Smooth muscle cell of the brain vasculature (primary cell): ENCODE data around the gene NME3.
"Not testable (repeated sequence)": the region's sequence is repeated elsewhere in the genome, so short reads cannot be mapped to it uniquely, and the experiment has no call there.

Source experiments
- DNase-seq: peaks from one replicate; pipeline ENCODE4 v3.0.0-alpha.2; 2012; ENCODE audit warnings: low read depth, low spot score

Gene NME3

DNA sequence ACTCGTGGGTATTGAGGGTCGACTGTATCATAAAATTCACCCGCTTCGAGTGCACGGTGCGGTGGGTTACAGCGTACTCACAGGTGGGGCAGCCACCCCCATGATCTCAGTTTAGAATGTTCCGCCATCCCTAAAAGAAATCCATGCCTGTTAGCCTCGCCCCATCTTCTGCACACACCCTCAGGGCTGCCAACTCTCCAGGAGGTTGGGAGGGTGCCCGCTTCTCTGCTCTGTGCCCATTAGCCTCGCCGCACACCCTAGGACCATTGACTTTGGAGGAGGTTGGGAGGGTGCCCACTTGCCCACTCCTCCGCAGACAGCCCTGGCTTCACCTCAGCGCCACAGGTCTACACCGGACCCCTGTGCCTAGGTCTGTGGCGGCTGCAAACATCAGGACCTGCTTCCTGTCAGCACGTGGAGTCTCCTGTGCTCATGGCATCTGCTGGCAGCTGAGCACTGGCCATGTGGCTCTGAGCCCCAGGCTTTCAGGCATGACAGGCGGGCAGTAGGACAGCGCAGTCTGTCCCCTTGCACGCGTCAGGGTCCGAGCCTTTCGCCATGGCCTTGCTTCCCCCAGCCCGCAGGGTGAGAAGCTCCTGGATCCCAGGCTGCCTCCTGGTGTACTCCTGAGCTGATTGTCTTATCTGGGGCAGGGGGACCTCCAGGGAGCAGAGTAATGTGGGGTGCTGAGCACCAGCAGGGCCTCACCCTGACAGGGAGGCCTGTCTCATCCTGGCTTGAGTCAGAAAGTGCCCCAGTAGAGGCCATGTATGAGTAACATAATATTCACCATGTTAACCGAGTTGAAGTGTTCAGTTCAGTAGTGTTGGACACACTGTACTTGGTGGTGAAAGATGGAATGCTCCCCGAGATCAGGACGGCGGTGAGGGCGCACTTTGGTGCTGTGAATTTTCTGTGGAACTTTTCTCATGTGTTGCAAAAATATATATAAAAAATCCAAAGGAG is 21.9 kb downstream of the NME3 start:
- no peak for DNase-seq

DNA sequence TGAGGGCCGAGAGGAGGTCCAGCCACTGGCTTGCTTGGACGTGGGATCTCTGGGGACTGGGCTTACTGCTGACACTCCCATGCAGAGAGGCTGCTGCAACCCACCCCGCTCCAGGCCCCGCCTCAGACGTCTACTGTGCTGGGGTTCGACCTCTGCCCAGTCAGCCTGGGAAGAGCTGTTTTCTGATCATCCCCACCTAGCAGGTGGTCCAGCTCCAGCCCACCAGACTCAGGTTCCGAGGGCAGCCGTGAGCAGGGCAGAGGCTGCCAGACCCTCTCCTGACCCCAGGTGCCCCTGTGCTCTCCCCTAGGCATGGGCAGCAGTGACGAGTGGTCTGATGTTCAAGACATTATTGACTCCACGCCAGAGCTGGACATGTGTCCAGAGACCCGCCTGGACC is 23.4 kb downstream of the NME3 start:
- DNase-seq = no peak

DNA sequence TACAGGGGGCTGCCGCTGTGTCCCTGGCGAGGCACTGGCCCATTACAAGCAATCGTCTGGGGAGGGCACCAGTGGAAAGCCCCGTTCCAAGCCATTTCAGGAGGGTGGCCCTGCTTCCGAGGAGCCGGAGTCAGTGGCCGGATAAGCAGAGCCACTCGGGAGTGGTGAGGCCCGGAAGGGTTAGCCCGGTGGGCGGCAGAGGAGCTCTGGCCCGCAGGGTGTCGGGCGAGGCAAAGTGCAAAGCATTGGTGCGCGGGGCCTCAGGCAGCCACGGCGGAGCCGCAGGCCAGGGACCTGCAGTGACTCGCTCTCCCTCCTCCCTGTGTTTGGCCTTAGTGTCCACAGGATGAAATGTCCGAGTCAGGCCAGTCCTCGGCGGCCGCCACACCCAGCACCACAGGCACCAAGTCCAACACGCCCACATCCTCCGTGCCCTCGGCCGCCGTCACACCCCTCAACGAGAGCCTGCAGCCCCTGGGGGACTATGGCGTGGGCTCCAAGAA is 24.6 kb downstream of the NME3 start:
- DNase-seq = no peak

DNA sequence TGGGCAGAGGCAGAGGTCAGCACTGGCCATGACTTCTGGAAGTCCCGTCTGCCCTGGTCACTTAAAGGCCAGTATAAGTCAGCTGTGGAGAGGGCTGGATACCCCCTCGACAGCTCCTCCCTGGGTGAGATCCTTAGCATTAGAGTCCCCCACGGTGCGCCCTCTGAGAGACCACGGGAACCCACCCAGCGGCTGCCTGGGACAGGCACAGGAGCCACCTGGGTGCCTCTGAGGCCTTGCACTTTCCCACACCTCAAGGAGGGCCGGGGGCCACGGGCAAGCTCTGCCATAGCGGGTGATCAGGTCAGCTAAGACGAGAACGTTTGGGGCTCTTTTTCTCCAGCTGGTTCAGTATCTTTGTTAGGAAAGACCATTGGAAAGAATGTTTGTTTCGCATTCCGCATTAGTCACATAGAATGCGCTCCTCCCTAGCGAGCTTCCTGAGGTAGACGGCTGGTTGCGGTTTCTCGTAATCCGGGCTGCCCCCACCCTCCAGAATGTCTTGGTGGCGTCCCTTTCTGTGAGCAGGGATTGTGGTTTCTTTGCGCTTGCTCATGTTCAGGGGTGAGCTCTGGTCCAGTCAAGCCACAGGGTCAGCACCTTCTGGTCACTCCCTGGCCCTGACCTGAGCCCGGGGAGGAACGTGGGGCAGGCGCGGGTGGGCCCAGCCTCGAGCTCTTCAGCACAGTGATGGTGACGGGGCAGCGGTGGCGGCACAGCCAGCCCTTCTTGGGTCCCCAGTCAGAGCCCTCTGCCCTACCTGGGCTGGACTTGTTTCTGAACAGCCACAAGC is 25.2 kb downstream of the NME3 start:
- DNase-seq = peak; percentile 50

DNA sequence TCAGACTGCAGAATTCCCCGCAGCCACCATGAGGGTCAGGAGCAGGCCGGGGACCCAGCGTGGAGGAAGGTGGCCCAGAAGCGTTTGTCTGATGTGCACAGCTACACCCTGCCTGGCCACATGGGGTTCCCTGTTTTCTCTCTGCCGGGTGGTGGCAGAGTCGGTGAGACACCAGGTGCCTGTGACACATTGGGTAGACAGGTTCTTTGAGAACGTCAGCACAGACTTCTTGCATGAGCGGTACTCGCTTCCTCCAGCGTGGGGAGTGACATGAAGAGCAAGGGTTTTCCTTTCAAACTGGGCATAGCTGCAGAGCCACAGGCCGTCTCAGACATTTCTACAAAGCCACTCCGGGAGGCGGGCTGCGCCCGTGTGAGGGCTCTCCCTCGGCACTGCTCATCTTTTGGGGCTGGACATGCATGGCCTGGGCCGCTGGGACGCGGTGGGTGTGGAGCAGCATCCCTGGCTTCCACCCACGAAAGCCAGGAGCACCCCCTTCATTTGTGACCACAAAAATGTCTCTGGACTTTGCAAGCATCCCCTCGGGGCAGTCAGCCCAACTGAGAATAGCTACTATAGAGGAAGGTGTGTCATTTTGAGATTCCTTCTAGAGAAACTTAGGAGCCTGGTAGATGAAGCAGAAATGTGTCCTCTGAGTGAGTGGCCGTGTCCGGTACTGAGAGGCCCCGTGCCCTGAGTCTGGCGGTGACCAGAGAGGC is 26.0 kb downstream of the NME3 start:
- no peak for DNase-seq

DNA sequence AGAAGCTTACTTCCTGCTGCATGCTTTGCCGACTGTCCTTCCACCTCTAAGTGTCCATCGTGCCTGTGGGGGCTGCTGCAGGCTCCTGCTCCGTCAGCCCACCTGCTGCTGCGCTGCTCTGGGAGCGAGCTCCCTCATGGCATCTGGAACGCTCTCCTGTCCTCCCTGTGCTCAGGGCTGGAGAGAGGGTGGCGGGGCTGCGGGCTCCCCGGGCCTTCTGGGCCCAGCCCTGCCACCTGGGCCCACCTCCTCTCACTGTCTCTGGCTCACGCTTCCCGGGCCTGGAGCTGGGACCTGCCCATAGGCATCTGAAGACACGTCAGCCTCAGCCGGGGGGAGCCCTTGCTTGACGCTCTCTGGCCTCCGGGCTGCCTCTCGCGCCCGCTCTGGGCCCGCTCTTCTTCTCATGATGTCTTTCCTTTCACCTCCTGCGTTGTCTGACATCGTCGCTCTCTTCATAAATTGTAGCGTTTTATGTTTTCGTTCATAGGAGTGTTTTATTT is 27.0 kb downstream of the NME3 start:
- DNase-seq = no peak

DNA sequence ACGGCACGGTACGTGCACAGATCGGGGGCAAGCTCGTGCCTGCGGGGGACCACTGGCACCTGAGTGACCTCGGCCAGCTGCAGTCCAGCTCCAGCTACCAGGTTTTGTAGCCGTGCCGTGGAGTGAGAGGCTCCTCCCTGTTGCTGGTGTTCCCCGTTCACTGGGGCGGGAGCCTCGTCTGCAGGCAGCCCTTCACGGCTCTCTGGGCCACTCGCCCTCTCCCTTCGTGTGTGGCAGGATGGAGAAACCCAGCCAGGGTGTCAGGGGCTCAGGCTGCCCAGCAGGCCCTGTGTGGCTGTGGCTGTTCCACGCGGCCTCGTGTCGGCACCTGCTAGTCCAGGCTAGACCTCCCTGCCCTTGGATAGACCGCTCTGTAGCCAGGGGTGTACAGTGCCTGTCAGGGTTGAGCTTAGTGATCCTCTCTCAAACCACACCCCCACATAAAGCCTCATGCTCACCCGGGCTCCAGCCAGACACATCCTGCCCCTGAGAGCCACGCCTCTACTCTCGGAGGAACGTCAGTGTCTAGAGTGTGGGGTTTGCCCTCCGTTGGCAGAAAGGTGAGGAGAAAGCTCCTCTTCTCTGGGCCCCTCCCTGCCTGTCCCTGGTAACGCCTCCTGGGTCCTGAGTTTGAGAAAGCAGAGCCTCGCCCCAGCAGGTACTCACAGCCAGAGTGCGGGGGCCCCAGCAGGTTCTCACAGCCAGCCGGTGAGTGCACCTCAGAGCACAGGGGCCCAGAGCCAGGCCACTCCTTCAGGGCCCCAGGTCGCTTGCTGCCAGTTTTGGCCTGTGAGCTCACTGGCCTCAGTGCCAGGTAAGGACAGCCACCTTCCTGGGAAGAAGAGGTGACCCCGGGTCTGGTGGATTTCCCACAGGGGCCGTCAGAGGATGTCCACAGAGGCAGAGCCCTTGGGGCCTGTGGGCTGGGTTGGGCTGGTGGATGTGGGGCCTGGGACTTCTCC is 27.7 kb downstream of the NME3 start:
- no peak for DNase-seq

DNA sequence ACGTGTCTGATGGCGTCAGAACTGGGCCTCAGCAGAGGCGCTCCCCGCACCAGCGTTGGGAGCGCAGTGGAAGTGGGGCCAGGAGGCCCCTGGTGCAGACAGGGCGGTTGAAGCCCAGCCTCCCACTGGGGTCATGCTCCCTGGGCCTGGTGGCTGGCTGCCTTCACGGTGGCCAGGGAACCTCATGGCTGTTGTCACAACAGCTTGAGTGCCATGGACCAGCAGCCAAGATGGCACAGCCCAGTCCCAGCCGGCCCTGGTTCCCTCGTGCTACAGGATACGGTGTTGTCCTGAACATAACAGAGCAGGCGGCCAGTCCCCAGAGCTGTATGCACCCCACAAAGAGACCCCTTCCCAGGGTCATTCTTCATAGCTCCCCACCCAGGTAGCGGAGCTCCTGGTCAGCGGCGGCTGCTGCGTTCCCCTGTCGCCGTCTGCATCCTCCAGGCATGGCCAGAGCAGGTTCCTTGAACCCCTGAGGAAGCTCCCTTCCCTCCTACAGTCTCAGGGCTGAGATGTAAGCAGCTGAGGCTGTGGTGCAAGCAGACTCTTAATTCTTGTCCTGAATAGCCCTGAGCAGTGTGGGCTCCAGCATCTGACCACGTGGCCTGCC is 29.7 kb downstream of the NME3 start:
- DNase-seq = no peak

DNA sequence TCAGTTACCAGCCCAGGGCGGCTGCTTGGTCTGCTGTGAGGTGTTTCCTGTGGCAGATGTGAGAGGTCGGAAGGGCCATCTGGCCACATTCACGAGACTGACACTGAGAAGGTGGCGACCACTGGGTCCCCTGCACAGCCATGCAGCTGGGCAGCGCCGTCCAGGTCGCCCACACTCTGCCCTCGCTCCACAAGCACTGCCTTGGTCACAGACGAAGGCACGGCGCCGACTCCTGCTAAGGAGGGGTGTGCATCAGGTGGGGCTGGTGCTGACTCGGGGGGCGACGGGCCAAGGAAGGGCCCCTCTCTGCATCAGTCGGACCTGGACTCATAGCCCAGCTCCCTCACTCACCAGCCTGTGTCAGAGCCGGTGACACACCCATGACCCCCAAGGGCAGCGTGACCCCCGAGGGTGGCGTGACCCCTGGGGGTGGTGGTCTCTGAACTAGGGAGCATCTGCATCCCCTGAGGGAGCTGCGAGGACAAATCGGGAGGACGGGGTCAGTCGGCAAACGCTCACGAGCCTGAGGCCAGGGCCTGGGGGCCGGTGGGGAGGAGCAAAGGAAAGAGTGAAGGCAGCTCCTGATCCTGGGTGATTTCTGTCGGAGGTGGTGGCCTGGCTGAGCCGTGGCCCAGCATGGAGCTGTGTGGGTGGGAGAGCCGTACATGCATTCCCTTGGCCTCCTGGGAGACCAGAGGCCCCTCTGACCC is 30.4 kb downstream of the NME3 start:
- no peak for DNase-seq

DNA sequence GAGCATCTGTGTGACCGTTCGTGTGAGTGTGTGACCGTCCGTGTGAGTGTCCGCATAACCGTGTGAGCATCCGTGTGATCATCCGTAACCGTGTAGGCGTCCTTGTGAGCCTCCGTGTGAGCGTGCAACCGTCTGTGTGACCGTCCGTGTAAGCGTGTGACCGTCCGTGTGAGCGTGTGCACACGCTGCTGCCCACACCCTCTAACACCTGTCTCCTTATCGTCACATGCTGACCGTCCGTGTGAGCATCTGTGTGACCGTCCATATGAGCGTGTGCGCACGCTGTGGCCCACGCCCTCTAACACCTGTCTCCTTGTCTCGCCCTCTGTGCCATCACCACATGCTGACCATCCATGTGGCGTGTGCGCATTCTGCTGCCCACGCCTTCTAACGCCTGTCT is 31.1 kb downstream of the NME3 start:
- DNase-seq = no peak

DNA sequence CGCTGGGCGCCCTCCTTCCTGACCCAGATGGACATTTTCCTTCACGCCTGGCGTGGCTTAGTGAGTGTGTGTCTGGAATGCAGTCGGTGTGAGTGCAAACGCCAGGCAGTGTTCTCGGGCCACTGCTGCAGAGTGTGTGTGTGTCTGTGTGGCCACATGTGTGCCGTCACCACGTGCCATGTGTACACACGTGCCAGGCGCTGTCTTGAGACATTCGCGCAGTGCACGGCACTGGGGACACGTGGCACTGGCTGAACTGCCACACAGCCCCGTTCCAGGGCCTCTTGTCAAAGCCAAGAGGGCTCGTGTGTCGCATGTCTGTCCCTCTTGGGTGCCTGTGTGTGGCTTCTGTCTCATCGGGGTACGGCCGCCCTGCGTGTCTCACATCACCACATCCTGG is 36.5 kb downstream of the NME3 start:
- no peak for DNase-seq

DNA sequence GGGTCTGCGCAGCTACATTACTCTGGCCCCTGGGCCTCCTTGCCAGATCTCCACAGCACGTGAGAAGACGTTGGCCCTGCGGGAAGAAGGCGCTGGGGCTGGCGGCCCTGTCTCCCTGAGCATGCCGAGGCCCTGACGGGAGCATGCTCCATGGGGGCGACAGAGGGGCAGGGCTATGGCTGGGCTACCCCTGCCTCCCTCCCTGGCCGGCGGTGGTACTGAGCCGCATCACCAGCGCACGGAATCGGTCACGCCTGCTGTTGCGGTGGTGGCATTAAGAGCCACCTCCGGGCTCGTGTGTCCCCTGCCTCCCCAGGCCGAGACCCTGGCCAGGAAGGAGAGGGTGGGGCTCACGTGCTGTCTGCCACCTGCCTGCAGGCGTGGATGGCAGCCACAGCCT is 37.2 kb downstream of the NME3 start:
- DNase-seq = no peak

DNA sequence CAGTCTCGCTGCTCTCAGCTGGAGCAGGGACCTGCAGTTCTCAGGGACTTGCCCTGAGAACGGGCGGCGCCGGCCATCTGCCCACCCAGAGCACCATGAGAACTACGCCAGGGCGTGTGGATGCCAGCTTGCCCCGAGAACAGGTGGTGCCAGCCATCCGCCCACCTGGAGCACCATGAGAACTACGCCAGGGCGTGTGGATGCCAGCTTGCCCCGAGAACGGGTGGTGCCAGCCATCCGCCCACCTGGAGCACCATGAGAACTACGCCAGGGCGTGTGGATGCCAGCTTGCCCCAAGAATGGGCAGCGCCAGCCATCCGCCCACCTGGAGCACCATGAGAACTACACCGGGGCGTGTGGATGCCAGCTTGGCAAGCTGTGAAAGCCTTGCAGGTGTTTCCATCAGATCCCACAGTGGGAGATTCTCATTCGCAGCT is 38.8 kb downstream of the NME3 start:
- not testable (repeated sequence) for DNase-seq

DNA sequence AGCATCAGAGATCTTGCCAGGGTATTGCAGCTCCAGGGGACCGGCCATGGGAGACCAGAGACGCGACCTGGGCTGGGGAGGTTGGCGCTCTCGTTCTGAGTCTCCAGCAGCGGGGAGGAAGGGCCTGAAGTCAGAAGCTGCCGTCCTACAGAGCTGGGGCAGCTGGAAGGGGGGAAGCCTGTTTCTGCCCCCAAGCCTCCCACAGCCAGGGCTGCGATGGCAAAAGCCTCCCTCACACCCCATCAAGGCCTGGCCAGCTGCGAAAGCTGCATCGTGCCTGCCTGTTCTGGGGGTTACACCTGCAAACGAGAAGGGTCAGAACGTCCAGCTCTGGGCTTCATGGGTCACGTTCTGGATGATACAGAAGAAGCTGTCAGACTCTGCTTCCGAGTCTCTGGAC is 39.3 kb downstream of the NME3 start:
- DNase-seq = no peak

DNA sequence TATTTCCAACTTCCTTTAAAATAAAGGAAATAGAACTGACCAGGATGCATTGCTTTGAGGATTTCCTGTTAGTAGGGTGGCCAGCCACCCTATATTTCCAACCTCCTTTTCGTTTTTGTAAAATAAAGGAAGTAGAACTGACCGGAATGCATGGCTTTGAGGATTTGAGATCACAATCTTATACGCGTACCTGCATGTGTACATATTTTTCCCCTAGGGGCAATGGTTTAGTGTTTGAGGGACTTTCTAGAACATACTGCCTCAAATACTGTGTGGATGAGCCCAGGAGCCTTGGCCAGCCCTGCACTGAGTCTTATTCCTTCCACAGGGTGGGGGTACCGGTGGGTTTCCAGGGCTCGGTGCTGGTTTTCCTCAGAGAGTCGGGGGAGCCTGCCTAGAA is 39.7 kb downstream of the NME3 start:
- no peak for DNase-seq

DNA sequence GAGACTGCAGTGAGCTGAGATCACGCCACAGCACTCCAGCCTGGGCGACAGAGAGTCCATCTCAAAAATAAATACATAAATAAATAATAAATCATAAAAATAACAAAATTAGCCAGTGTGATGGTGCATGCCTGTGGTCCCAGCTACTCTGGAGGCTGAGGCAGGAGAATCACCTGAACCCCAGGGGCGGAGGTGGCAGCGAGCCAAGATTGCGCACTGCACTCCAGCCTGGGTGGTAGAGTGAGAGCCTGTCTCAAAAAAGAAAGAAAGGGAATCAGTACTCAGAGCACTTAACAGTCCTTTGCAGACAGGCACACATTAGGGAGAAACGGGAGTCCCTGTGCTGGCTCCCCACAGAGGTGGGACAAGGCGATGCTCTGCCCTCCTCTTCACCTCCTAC is 40.3 kb downstream of the NME3 start:
- DNase-seq = no peak

DNA sequence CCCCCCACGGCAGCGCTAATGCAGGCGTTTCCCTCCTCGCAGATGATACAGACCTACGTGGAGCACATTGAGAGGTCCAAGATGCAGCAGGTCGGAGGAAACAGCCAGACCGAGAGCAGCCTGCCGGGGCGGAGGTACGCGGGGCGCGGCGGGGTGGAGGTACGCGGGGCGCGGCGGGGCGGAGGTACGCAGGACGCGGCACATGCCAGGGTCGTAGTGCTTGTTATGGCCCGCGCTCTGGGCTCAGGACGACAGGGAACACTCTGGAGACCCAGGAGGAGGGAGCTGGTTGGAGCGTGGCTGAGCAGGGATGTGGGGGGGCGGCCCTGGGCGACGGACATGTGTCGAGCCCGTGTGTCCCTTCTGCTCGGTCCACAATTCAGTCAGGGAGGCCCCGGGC is 41.9 kb downstream of the NME3 start:
- no peak for DNase-seq

DNA sequence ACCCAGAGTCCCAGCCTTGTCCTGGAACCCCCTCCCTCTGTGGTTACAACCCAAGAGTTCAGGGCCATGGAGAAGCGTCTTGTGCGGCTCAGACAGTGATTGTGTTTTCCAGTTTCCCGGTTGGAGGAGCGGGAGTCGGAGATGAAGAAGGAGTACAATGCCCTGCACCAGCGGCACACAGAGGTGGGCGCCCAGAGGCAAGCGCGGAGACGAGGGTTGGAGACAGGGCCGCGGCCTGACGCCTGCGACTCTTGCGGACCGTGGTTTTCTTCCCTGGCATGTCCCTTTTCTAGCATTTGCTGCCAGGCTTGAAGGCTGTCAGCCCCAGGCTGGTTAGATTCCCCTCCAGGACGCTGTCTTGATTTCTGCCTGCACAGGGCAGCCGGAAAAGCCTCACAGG is 42.3 kb downstream of the NME3 start:
- no peak for DNase-seq
